Panc1 (cell line): ENCODE results near the gene TPR. TPM values are rescaled to one million over a fixed set of nuclear protein-coding genes. Genes with fewer than 3 reads are reported as not detected.

Source experiments
- ATAC-seq: fragments of 200-7000 bp; cut with Tn5 transposase; 2 replicates; pipeline ENCODE4 v1.9.1; 2020; ENCODE audit warnings: mild to moderate bottlenecking, moderate library complexity
- BruUV-seq: library from RNA; stranded (reverse); fragments of 400-500 nt; replicated peaks from 2 replicates; lab custom pipeline; 2021; lab: Mats Ljungman, UMichigan
- CTCF ChIA-PET: fragments of 300-600 bp; sonication (Branson Sonifier 250); formaldehyde crosslinking; loops from one replicate; lab custom pipeline; 2022; ENCODE audit warnings: antibody characterized with exemption; lab: Charles Lee
- POLR2A ChIA-PET: fragments of 300-600 bp; sonication (Branson Sonifier 250); formaldehyde crosslinking; loops from one replicate; lab custom pipeline; 2022; ENCODE audit warnings: antibody characterized with exemption; lab: Charles Lee
- DNase-seq: peaks from one replicate; pipeline ENCODE4 v3.0.0-alpha.2; 2010; ENCODE audit warnings: low read depth, low spot score
- H3K27ac ChIP-seq: 2 replicates; pipeline ENCODE4 v1.5.1; 2011; ENCODE audit warnings: mild to moderate bottlenecking, low read length, inconsistent platforms
- H3K27me3 ChIP-seq: fragments of 200-500 bp; sonication (Bioruptor generic); 2 replicates; pipeline ENCODE4 v1.6.0; 2014; ENCODE audit warnings: low read length, inconsistent platforms; ENCODE audit not compliant: control insufficient read depth, insufficient read depth
- H3K36me3 ChIP-seq: fragments of 200-500 bp; sonication (Bioruptor generic); 2 replicates; pipeline ENCODE4 v1.5.1; 2014; ENCODE audit warnings: inconsistent platforms, mild to moderate bottlenecking, low read length, moderate library complexity; ENCODE audit not compliant: control insufficient read depth, insufficient read depth
- H3K4me1 ChIP-seq: 2 replicates; pipeline ENCODE4 v1.5.1; 2011; ENCODE audit warnings: inconsistent platforms, mild to moderate bottlenecking, low read length, moderate library complexity; ENCODE audit not compliant: control insufficient read depth, insufficient read depth
- H3K4me3 ChIP-seq, 2 experiments: 2 replicates each; pipeline ENCODE4 v1.5.1; 2011 to 2012; ENCODE audit warnings: low read depth in 2 of 2, low read length in 2 of 2, mild to moderate bottlenecking in 2 of 2, inconsistent platforms in 1 of 2, moderate library complexity in 1 of 2
- H3K9me3 ChIP-seq: fragments of 200-500 bp; sonication (Bioruptor generic); 2 replicates; pipeline ENCODE4 v1.5.1; 2014; ENCODE audit warnings: low read depth, mild to moderate bottlenecking, inconsistent platforms, low read length, moderate library complexity; ENCODE audit not compliant: control insufficient read depth, insufficient read depth
- POLR2AphosphoS5 ChIP-seq: IDR thresholded peaks from 2 replicates; pipeline ENCODE4 v1.6.1; 2012; ENCODE audit warnings: mild to moderate bottlenecking, low read depth, low read length, moderate library complexity
- SIN3A ChIP-seq: IDR thresholded peaks from 2 replicates; pipeline ENCODE4 v1.6.1; 2012; ENCODE audit warnings: low read depth, mild to moderate bottlenecking, low read length, moderate library complexity, borderline replicate concordance; ENCODE audit not compliant: insufficient read depth
- TCF7L2 ChIP-seq: IDR thresholded peaks from 2 replicates; pipeline ENCODE4 v1.6.1; 2011; ENCODE audit warnings: mild to moderate bottlenecking, low read depth, low read length, inconsistent platforms
- in situ Hi-C: cut with HindIII; loops from 2 replicates; pipeline ENCODE4 v1.10.0; 2016; ENCODE audit warnings: low sequenced_read_pairs, low pct_unique_long_range_greater_than_20kb
- intact Hi-C: fragments of 100-400 bp; cut with micrococcal nuclease; formaldehyde crosslinking; loops from one replicate; pipeline ENCODE4 v1.10.0; 2022; ENCODE audit not compliant: unreplicated experiment
- total RNA-seq: library from RNA; stranded (reverse); gene quantifications from one replicate; pipeline ENCODE4 v1.2.1, GENCODE V29; 2021; ENCODE audit not compliant: unreplicated experiment
- TF ChIP-seq, protein P1 (sequence below): fragments of 450-650 bp; IDR thresholded peaks from 2 replicates; pipeline ENCODE4 v1.5.1; 2017; ENCODE audit warnings: mild to moderate bottlenecking
- TF ChIP-seq, protein P2 (sequence below), 2 experiments: IDR thresholded peaks; 2 replicates each; pipeline ENCODE4 v1.6.1; 2011 to 2012; ENCODE audit warnings: low read depth in 2 of 2, control low read depth in 1 of 2, low read length in 1 of 2, mild to moderate bottlenecking in 1 of 2, moderate library complexity in 1 of 2; ENCODE audit not compliant: insufficient read depth in 1 of 2

TPR gene
- total RNA-seq, 1 experiment from 2014 or later, result 115 TPM

DNA sequence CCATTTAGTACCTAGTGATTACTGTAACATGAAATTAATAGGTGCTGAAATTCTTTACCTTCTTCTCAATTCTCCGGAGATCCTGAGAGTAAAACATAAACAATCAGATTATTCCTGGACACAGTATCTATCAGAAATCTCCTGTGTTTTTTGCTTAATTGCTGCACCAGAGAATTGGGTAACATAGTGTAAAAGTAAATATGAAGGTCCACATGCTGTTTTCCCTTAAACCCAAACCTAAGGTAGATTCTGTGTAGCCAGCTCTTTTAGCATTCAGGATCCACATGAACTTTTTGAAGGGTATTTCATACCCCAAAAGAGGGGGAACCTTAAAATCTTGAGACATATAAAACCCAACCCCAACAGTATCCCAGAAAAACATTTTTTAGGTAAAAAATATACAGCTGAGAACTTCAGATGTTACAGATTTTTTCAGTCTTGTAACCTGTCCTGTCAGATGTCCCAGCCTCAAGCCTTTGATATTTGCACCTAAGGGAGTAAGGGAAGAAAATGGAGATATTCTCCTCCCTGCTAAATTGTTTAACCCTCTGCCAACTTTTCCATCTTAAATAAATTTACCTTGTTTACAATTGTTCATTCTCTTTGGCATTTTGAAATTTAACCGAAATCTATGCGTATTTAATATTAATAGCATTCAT, 11.8 kb upstream of the TPR start:
- no peaks in the 10 kb centered on the region for H3K9me3 ChIP-seq
- peaks cover 58% of the 10 kb centered on the region for H3K36me3 ChIP-seq
- no peaks in the 10 kb centered on the region for H3K4me1 ChIP-seq
- H3K27ac ChIP-seq, result no peak overlapping the region
- H3K4me3 ChIP-seq, result no peak overlapping the region
- TF ChIP-seq, protein P1, sequence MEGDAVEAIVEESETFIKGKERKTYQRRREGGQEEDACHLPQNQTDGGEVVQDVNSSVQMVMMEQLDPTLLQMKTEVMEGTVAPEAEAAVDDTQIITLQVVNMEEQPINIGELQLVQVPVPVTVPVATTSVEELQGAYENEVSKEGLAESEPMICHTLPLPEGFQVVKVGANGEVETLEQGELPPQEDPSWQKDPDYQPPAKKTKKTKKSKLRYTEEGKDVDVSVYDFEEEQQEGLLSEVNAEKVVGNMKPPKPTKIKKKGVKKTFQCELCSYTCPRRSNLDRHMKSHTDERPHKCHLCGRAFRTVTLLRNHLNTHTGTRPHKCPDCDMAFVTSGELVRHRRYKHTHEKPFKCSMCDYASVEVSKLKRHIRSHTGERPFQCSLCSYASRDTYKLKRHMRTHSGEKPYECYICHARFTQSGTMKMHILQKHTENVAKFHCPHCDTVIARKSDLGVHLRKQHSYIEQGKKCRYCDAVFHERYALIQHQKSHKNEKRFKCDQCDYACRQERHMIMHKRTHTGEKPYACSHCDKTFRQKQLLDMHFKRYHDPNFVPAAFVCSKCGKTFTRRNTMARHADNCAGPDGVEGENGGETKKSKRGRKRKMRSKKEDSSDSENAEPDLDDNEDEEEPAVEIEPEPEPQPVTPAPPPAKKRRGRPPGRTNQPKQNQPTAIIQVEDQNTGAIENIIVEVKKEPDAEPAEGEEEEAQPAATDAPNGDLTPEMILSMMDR, result no peak
- TF ChIP-seq, protein P2, sequence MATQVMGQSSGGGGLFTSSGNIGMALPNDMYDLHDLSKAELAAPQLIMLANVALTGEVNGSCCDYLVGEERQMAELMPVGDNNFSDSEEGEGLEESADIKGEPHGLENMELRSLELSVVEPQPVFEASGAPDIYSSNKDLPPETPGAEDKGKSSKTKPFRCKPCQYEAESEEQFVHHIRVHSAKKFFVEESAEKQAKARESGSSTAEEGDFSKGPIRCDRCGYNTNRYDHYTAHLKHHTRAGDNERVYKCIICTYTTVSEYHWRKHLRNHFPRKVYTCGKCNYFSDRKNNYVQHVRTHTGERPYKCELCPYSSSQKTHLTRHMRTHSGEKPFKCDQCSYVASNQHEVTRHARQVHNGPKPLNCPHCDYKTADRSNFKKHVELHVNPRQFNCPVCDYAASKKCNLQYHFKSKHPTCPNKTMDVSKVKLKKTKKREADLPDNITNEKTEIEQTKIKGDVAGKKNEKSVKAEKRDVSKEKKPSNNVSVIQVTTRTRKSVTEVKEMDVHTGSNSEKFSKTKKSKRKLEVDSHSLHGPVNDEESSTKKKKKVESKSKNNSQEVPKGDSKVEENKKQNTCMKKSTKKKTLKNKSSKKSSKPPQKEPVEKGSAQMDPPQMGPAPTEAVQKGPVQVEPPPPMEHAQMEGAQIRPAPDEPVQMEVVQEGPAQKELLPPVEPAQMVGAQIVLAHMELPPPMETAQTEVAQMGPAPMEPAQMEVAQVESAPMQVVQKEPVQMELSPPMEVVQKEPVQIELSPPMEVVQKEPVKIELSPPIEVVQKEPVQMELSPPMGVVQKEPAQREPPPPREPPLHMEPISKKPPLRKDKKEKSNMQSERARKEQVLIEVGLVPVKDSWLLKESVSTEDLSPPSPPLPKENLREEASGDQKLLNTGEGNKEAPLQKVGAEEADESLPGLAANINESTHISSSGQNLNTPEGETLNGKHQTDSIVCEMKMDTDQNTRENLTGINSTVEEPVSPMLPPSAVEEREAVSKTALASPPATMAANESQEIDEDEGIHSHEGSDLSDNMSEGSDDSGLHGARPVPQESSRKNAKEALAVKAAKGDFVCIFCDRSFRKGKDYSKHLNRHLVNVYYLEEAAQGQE (IDR thresholded peaks at IDR 0.05; ENCODE audit: insufficient read depth in 1 of 2, low read depth in 2 of 2, low read length in 1 of 2), result no peak
- TF ChIP-seq TCF7L2 (no peak), SIN3A (no peak), POLR2AphosphoS5 (no peak)
- no TSS peak for BruUV-seq
- ATAC-seq, result no peak
- POLR2A ChIA-PET, result no interaction called here
- in situ Hi-C loops, result no loop called here
- H3K27me3 ChIP-seq, result no peaks in the 10 kb centered on the region
- CTCF ChIA-PET, result no interaction called here
- intact Hi-C loops, result no loop called here
- DNase-seq, result no peak

DNA sequence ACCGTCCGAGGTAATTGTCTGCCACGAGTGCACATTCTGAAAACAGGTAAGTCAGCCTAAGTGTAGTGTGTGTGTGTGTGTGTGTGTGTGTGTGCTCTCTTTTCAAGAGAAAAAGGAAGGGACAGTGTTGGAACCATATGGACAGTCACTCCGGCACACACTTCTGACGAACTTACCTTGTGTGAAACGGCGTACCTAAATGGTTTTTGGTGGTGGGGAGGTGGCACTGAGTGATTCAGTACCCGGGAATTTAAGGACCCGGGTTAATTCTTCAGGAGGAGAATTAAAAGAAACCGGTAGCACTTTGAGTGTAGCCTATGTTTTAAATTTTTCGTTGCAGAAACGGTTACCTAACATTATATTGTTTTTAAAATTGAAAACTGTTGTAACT, 871 bp upstream of the TPR start:
- in situ Hi-C loops (no loop called here), intact Hi-C loops (no loop called here)
- POLR2A ChIA-PET, result no interaction called here
- Histone ChIP-seq H3K27ac (peak overlapping the region; percentile 98), H3K4me1 (peaks cover 13% of the 10 kb centered on the region), H3K4me3 (peak overlapping the region; percentile 93 to 98), H3K9me3 (no peaks in the 10 kb centered on the region), H3K36me3 (peaks cover 41% of the 10 kb centered on the region), H3K27me3 (no peaks in the 10 kb centered on the region)
- TF ChIP-seq, protein P2 (IDR thresholded peaks at IDR 0.05; ENCODE audit: insufficient read depth in 1 of 2, low read depth in 2 of 2, low read length in 1 of 2), result no peak
- TF ChIP-seq SIN3A (no peak), POLR2AphosphoS5 (no peak), TCF7L2 (no peak)
- TF ChIP-seq, protein P1, result no peak
- BruUV-seq, result no TSS peak
- DNase-seq (no peak), ATAC-seq (peak; percentile 36)
- CTCF ChIA-PET, result no interaction called here
